OCI-LY1 (cell line): ENCODE measurements around the gene CTNNBL1.

ENCODE experiments used
- H2AFZ ChIP-seq: fragments of 200-600 bp; sonication (generic), shearing (Covaris generic); 2 replicates; pipeline ENCODE4 v1.6.0; 2014; ENCODE audit warnings: antibody characterized with exemption, mild to moderate bottlenecking, low read length
- H3F3A ChIP-seq: fragments of 200-600 bp; sonication (generic), shearing (Covaris generic); 2 replicates; pipeline ENCODE4 v1.6.0; 2014; ENCODE audit warnings: mild to moderate bottlenecking, antibody characterized with exemption, low read length, moderate library complexity; ENCODE audit not compliant: insufficient read depth
- H3K27ac ChIP-seq: fragments of 200-600 bp; sonication (generic); 2 replicates; pipeline ENCODE4 v1.5.1; 2014; ENCODE audit warnings: low read length, mixed run types, mild to moderate bottlenecking, low read depth; ENCODE audit not compliant: poor library complexity, severe bottlenecking
- H3K27me3 ChIP-seq: fragments of 200-600 bp; sonication (generic); 2 replicates; pipeline ENCODE4 v1.6.0; 2014; ENCODE audit warnings: antibody characterized with exemption, mild to moderate bottlenecking, low read length, moderate library complexity; ENCODE audit not compliant: insufficient read depth
- H3K36me3 ChIP-seq: fragments of 200-600 bp; sonication (generic); 2 replicates; pipeline ENCODE4 v1.6.1; 2014; ENCODE audit warnings: mild to moderate bottlenecking, antibody characterized with exemption, low read length, moderate library complexity, mixed read lengths; ENCODE audit not compliant: insufficient read depth
- H3K4me1 ChIP-seq: fragments of 200-600 bp; sonication (generic); 2 replicates; pipeline ENCODE4 v1.5.1; 2014; ENCODE audit warnings: mild to moderate bottlenecking, low read length, moderate library complexity; ENCODE audit not compliant: insufficient read depth, severe bottlenecking
- H3K4me2 ChIP-seq: fragments of 200-600 bp; sonication (generic), shearing (Covaris generic); 2 replicates; pipeline ENCODE4 v1.6.1; 2014; ENCODE audit warnings: low read length
- H3K4me3 ChIP-seq: fragments of 200-600 bp; sonication (generic); 2 replicates; pipeline ENCODE4 v1.5.1; 2014; ENCODE audit warnings: low read length, low read depth, mild to moderate bottlenecking, mixed read lengths; ENCODE audit not compliant: poor library complexity, severe bottlenecking
- H3K79me2 ChIP-seq: fragments of 200-600 bp; shearing (Covaris generic); 2 replicates; pipeline ENCODE4 v1.6.1; 2016; ENCODE audit warnings: mixed run types, low read length, mixed read lengths; ENCODE audit not compliant: insufficient read depth
- H3K9ac ChIP-seq: fragments of 200-600 bp; sonication (generic), shearing (Covaris generic); 2 replicates; pipeline ENCODE4 v1.6.1; 2014; ENCODE audit warnings: mild to moderate bottlenecking, low read length, mixed read lengths
- H3K9me2 ChIP-seq: fragments of 200-600 bp; sonication (generic), shearing (Covaris generic); 2 replicates; pipeline ENCODE4 v1.6.1; 2014; ENCODE audit warnings: low read depth, mild to moderate bottlenecking, low read length, mixed read lengths
- H3K9me3 ChIP-seq: fragments of 200-600 bp; shearing (Covaris generic); 2 replicates; pipeline ENCODE4 v1.6.1; 2014; ENCODE audit warnings: low read length, mixed read lengths
- H4K20me1 ChIP-seq: fragments of 200-600 bp; sonication (generic), shearing (Covaris generic); 2 replicates; pipeline ENCODE4 v1.6.0; 2016; ENCODE audit warnings: mild to moderate bottlenecking, low read length; ENCODE audit not compliant: insufficient read depth
- CTCF ChIP-seq: fragments of 200-600 bp; sonication (generic), shearing (Covaris generic); IDR thresholded peaks from 2 replicates; pipeline ENCODE4 v1.5.1; 2017; ENCODE audit warnings: mild to moderate bottlenecking, antibody characterized with exemption, low read length, moderate library complexity, mixed read lengths
- EZH2 ChIP-seq: fragments of 200-600 bp; sonication (generic), shearing (Covaris generic); IDR thresholded peaks from 2 replicates; pipeline ENCODE4 v1.8.0; 2017; ENCODE audit warnings: borderline replicate concordance, mixed run types, mild to moderate bottlenecking, antibody characterized with exemption, low read length, moderate library complexity, mixed read lengths

CTNNBL1 gene

GRCh38 chr20:37869334-37869861 lies 175.6 kb downstream of the CTNNBL1 start:
- Histone ChIP-seq H3F3A (no peaks in the 10 kb centered on the region), H3K9me3 (no peaks in the 10 kb centered on the region), H2AFZ (no peak overlapping the region), H3K4me3 (no peak overlapping the region), H3K79me2 (no peaks in the 10 kb centered on the region), H3K9me2 (no peaks in the 10 kb centered on the region), H3K27me3 (no peaks in the 10 kb centered on the region), H3K4me2 (no peak overlapping the region), H4K20me1 (no peaks in the 10 kb centered on the region), H3K36me3 (peaks cover 26% of the 10 kb centered on the region; the same call in 1 of the 2 replicates), H3K27ac (no peak overlapping the region), H3K9ac (no peak overlapping the region), H3K4me1 (peaks cover 9% of the 10 kb centered on the region)
- no peak for TF ChIP-seq CTCF
- TF ChIP-seq EZH2 = no peak

- TF ChIP-seq EZH2 (no peak), CTCF (no peak)
- no peaks in the 10 kb centered on the region for H4K20me1 ChIP-seq
- H3K9me2 ChIP-seq = no peaks in the 10 kb centered on the region
- no peak overlapping the region for H2AFZ ChIP-seq
- H3K4me1 ChIP-seq = peaks cover 9% of the 10 kb centered on the region
- H3K27me3 ChIP-seq = no peaks in the 10 kb centered on the region
- no peak overlapping the region for H3K4me2 ChIP-seq
- no peaks in the 10 kb centered on the region for H3F3A ChIP-seq
- H3K9ac ChIP-seq = no peak overlapping the region
- no peak overlapping the region for H3K27ac ChIP-seq
- no peaks in the 10 kb centered on the region for H3K9me3 ChIP-seq
- H3K4me3 ChIP-seq = no peak overlapping the region
- H3K79me2 ChIP-seq = no peaks in the 10 kb centered on the region
- H3K36me3 ChIP-seq = peaks cover 26% of the 10 kb centered on the region; the same call in 1 of the 2 replicates
Observed at GRCh38 chr20:37870294-37870693, 176.5 kb downstream of the CTNNBL1 start.

- Histone ChIP-seq H3F3A (no peaks in the 10 kb centered on the region), H2AFZ (no peak overlapping the region), H3K9me2 (no peaks in the 10 kb centered on the region), H3K4me3 (no peak overlapping the region), H3K9me3 (no peaks in the 10 kb centered on the region), H4K20me1 (no peaks in the 10 kb centered on the region), H3K4me1 (peaks cover 9% of the 10 kb centered on the region), H3K27ac (no peak overlapping the region), H3K36me3 (peaks cover 26% of the 10 kb centered on the region; the same call in 1 of the 2 replicates), H3K4me2 (no peak overlapping the region), H3K79me2 (no peaks in the 10 kb centered on the region), H3K27me3 (no peaks in the 10 kb centered on the region), H3K9ac (no peak overlapping the region)
- no peak for TF ChIP-seq CTCF
- no peak for TF ChIP-seq EZH2
Observed at GRCh38 chr20:37871751-37872150, 177.9 kb downstream of the CTNNBL1 start.
